Esophagus muscularis mucosa (tissue), 4 donors: ENCODE data around the gene HIBADH. TPM values are rescaled to one million over a fixed set of nuclear protein-coding genes. Genes with fewer than 3 reads are reported as not detected.
"Not testable (repeated sequence)": the region's sequence is repeated elsewhere in the genome, so short reads cannot be mapped to it uniquely, and the experiment has no call there.

Source experiments
- DNase-seq: peaks from one replicate; pipeline ENCODE4 v3.0.0-alpha.2; 2017; ENCODE audit errors: extremely low spot score
- H3K27ac ChIP-seq, 4 donors: fragments of 200-600 bp; sonication (generic); replicated peaks in 1 of 4; 1 replicate in 3 of 4; 2 replicates in 1 of 4; pipeline ENCODE4 v1.5.1; 2016 to 2019; ENCODE audit warnings: mild to moderate bottlenecking in 1 of 4
- H3K27me3 ChIP-seq, 4 donors: fragments of 200-600 bp; sonication (generic); one replicate each; pipeline versions ENCODE4 v1.5.1 to v1.6.0; 2016 to 2019
- H3K36me3 ChIP-seq, 4 donors: fragments of 200-600 bp; sonication (generic); one replicate each; pipeline ENCODE4 v1.5.1; 2016 to 2019
- H3K4me1 ChIP-seq, 4 donors: fragments of 200-600 bp; sonication (generic); one replicate each; pipeline ENCODE4 v1.5.1; 2016 to 2019
- H3K4me3 ChIP-seq, 4 donors: fragments of 200-600 bp; sonication (generic); 1 replicate in 2 of 4; 2 replicates in 2 of 4; pipeline ENCODE4 v1.5.1; 2016 to 2019; ENCODE audit warnings: mild to moderate bottlenecking in 4 of 4, moderate library complexity in 1 of 4
- H3K9me3 ChIP-seq, 4 donors: fragments of 200-600 bp; sonication (generic); 1 replicate in 3 of 4; 2 replicates in 1 of 4; pipeline ENCODE4 v1.5.1; 2016 to 2019
- EP300 ChIP-seq: sonication (generic); formaldehyde crosslinking; IDR thresholded peaks from one replicate; pipeline ENCODE4 v1.6.1; 2017; ENCODE audit warnings: antibody characterized with exemption
- POLR2A ChIP-seq: fragments of 450-650 bp; IDR thresholded peaks from one replicate; pipeline ENCODE4 v1.6.1; 2017; ENCODE audit warnings: antibody characterized with exemption, moderate library complexity, mild to moderate bottlenecking, low read depth
- POLR2AphosphoS5 ChIP-seq, 2 donors: sonication (generic); formaldehyde crosslinking; IDR thresholded peaks; one replicate each; pipeline ENCODE4 v1.6.1; 2017; ENCODE audit warnings: antibody characterized with exemption in 2 of 2
- WGBS: methylation state at CpG from one replicate; pipeline ENCODE4 v1.1.5; 2018; 5-methylcytosine and 5-hydroxymethylcytosine counted together
- intact Hi-C: fragments of 100-400 bp; cut with DNase I; formaldehyde crosslinking; loops from one replicate; pipeline ENCODE4 v1.15.1; 2023
- total RNA-seq, 4 donors: library from RNA; depleted of rRNA; stranded (reverse); fragments of >200 nt; gene quantifications; one replicate each; pipeline versions ENCODE4 v1.1.0 to v1.2.1, GENCODE V29; 2016
- TF ChIP-seq, protein P1 (sequence below), 3 experiments: fragments of 200-600 bp in 2 of 3; fragments of 450-650 bp in 1 of 3; sonication (generic) in 2 of 3; IDR thresholded peaks; one replicate each; pipeline ENCODE4 v1.5.1; 2017 to 2019; ENCODE audit warnings: antibody characterized with exemption in 3 of 3, mild to moderate bottlenecking in 2 of 3, moderate library complexity in 1 of 3

The HIBADH gene
- total RNA-seq, 4 donors from 2014 or later = 45.4 to 66.0 (median 52.3) TPM

DNA sequence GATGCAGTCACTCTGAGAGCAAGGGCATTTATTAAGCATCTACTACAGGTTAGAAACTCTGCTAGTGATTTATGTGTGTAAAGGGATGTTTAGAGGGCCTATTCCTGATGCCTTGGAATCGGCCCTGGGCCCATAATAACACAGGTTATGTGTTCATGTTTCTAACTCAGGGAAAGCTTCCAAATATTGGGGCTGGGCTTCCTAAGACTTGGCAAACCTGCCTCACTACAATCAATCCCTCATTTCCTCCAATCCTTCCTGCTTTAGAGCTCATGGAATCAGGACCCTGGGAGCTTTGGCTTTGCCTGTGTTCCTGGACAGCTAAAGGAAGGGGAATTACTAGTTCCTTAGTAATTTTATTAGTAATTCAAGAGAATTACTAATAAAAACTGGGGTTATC, 148.8 kb downstream of the HIBADH start:
- Histone ChIP-seq H3K4me1 (no peaks in the 10 kb centered on the region), H3K27ac (no peak overlapping the region), H3K36me3 (no peaks in the 10 kb centered on the region), H3K27me3 (no peaks in the 10 kb centered on the region), H3K4me3 (no peak overlapping the region), H3K9me3 (no peaks in the 10 kb centered on the region)
- intact Hi-C loops = no loop called here
- DNase-seq = no peak
- 64% methylated on average over 1 of the region's 1 CpG for WGBS
- no peak for TF ChIP-seq EP300
- TF ChIP-seq POLR2AphosphoS5 (IDR thresholded peaks at IDR 0.05) = no peak
- TF ChIP-seq, protein P1, sequence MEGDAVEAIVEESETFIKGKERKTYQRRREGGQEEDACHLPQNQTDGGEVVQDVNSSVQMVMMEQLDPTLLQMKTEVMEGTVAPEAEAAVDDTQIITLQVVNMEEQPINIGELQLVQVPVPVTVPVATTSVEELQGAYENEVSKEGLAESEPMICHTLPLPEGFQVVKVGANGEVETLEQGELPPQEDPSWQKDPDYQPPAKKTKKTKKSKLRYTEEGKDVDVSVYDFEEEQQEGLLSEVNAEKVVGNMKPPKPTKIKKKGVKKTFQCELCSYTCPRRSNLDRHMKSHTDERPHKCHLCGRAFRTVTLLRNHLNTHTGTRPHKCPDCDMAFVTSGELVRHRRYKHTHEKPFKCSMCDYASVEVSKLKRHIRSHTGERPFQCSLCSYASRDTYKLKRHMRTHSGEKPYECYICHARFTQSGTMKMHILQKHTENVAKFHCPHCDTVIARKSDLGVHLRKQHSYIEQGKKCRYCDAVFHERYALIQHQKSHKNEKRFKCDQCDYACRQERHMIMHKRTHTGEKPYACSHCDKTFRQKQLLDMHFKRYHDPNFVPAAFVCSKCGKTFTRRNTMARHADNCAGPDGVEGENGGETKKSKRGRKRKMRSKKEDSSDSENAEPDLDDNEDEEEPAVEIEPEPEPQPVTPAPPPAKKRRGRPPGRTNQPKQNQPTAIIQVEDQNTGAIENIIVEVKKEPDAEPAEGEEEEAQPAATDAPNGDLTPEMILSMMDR (IDR thresholded peaks at IDR 0.05) = no peak
- no peak for TF ChIP-seq POLR2A

DNA sequence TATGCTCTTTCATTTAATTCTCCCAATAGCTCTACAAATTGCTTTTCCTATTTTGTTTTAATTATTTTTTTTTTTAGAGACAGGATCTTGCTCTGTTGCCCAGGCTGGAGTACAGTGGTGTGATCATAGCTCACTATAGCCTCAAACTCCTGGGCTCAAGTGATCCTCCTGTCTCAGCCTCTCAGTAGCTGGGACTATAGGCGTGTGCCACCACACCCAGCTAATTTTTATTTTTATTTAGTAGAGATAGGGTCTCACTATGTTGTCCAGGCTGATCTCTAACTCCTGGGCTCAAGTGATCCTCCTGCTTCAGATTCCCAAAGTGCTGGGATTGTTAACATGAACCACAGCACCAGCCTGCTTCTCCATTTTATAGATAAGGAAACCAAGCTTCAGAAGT, 151.3 kb downstream of the HIBADH start:
- H3K27me3 ChIP-seq, DNase-seq, H3K4me3 ChIP-seq, H3K27ac ChIP-seq, H3K9me3 ChIP-seq, intact Hi-C loops, H3K4me1 ChIP-seq, H3K36me3 ChIP-seq: not testable (repeated sequence)
- WGBS = 100% methylated on average over 1 of the region's 1 CpG

DNA sequence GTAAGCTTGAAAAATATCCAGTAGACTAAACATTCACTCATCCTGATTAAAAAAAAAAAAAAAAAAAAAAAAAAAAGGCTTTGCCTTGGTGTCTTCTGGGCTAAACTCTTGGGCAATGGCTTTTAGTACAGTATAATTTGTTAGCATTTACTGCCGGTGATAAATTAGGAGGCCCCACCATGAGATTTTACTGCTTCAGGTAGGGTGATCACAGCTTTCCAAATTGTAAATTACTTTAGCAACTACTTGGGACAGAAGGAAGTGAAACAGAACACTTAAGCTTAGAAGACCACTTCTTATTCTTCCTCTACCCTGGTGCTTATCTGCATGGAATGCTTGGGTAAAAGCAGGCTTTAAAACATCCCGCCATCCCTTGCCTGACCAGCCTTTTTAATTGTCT, 152.1 kb downstream of the HIBADH start:
- Histone ChIP-seq H3K27ac (no peak overlapping the region), H3K27me3 (no peaks in the 10 kb centered on the region), H3K4me1 (no peaks in the 10 kb centered on the region), H3K4me3 (no peak overlapping the region), H3K9me3 (no peaks in the 10 kb centered on the region), H3K36me3 (no peaks in the 10 kb centered on the region)
- intact Hi-C loops = no loop called here
- no peak for DNase-seq
- WGBS = 85% methylated on average over 2 of the region's 2 CpGs
- TF ChIP-seq, protein P1 (IDR thresholded peaks at IDR 0.05) = no peak
- no peak for TF ChIP-seq EP300
- TF ChIP-seq POLR2AphosphoS5 (IDR thresholded peaks at IDR 0.05) = no peak
- no peak for TF ChIP-seq POLR2A

DNA sequence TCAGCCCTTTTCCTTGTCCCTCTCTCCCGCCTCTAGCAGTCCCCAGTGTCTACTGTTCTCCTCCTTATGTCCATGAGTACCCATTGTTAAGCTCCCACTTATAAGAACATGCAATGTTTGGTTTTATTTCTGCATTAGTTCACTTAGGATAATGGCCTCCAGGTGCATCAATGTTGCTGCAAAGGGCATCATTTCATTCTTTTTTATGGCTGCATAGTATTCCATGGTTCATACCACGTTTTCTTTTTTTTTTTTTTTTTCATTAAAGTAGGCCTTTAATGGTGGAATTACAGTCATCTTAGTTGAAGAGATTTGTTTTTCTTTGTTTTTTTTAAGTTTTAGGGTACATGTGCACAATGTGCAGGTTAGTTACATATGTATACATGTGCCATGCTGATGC, 160.8 kb downstream of the HIBADH start:
- H3K27me3 ChIP-seq, H3K4me3 ChIP-seq, H3K27ac ChIP-seq, DNase-seq, H3K4me1 ChIP-seq, H3K9me3 ChIP-seq, H3K36me3 ChIP-seq, intact Hi-C loops: not testable (repeated sequence)
- WGBS = 91% methylated on average over 2 of the region's 2 CpGs

DNA sequence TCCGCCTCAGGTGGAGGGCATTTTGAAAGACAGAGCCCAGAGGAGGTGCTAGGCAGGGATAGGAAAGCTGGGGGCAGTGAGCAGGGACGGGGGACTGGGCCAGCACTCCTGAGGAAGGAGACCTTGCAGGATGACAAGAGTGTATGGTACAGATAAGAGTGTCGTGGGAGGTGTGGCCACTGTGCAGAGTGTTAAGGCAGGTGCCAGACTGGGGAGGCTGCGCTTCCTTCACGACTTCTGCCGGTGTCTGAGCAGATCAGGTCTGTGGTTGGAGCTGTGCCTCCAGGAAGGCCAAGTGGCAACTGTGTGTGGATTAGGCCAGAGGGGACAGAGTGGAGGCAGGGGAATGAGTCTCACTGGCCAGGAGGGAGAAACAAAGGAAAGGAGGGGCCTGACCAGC, 161.7 kb downstream of the HIBADH start:
- WGBS = 84% methylated on average over 6 of the region's 6 CpGs
- Histone ChIP-seq H3K27me3 (no peaks in the 10 kb centered on the region), H3K36me3 (no peaks in the 10 kb centered on the region), H3K9me3 (no peaks in the 10 kb centered on the region), H3K4me1 (no peaks in the 10 kb centered on the region), H3K4me3 (no peak overlapping the region), H3K27ac (no peak overlapping the region)
- no peak for DNase-seq
- TF ChIP-seq POLR2AphosphoS5 (IDR thresholded peaks at IDR 0.05) = no peak
- no peak for TF ChIP-seq POLR2A
- TF ChIP-seq, protein P1 (IDR thresholded peaks at IDR 0.05) = no peak
- no peak for TF ChIP-seq EP300
- intact Hi-C loops = no loop called here

DNA sequence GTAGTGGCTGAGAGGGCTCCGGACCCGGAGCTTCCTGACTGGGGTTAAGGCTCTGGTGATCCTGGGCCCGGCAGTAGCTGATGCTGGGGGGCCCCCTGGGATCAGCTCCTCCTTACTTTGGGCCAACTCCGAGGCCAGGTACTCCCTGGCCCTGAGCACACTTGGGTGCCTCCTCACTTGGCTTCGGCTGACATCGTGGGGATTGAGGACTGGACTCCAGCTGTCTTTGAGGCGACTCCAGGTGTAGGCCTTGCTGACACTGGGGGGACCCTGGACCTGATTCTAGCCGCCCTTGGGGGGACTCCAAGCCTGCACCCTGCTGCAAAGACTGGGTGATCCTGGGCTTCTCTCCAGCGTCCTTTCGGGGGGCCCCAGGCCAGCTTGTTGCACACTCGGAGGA, 170.5 kb downstream of the HIBADH start:
- Histone ChIP-seq H3K4me3 (no peak overlapping the region), H3K27ac (no peak overlapping the region), H3K36me3 (no peaks in the 10 kb centered on the region), H3K9me3 (peaks cover 0 to 17% (median 8%) of the 10 kb centered on the region in 4 donors), H3K27me3 (peaks cover 0 to 9% (median 0%) of the 10 kb centered on the region in 4 donors), H3K4me1 (no peaks in the 10 kb centered on the region)
- DNase-seq = no peak
- intact Hi-C loops = no loop called here
- TF ChIP-seq POLR2AphosphoS5 (IDR thresholded peaks at IDR 0.05) = no peak
- TF ChIP-seq EP300 = no peak
- WGBS = 96% methylated on average over 8 of the region's 11 CpGs
